GM23338 (cell line): Measurements from ENCODE around the gene NLK.

Source experiments
- CREB1 ChIP-seq: fragments of 250-450 bp; sonication (Bioruptor Pico); IDR thresholded peaks from 2 replicates; pipeline ENCODE4 v1.5.0; 2020; ENCODE audit warnings: low read depth, mild to moderate bottlenecking, moderate library complexity
- EZH2 ChIP-seq: fragments of 200-600 bp; sonication (generic); IDR thresholded peaks from one replicate; pipeline ENCODE4 v1.8.0; 2017; ENCODE audit warnings: antibody characterized with exemption, mild to moderate bottlenecking, low read depth; ENCODE audit not compliant: unreplicated experiment
- EZH2phosphoT487 ChIP-seq: fragments of 200-600 bp; sonication (generic); IDR thresholded peaks from one replicate; pipeline ENCODE4 v1.8.1; 2018; ENCODE audit warnings: antibody characterized with exemption; ENCODE audit not compliant: unreplicated experiment
- JUNB ChIP-seq: IDR thresholded peaks from one replicate; pipeline ENCODE4 v1.6.1; 2016; ENCODE audit warnings: antibody characterized with exemption; ENCODE audit not compliant: unreplicated experiment
- NANOG ChIP-seq: IDR thresholded peaks from 2 replicates; pipeline ENCODE4 v1.6.1; 2016; ENCODE audit warnings: antibody characterized with exemption, borderline replicate concordance
- POLR2AphosphoS5 ChIP-seq: IDR thresholded peaks from 2 replicates; pipeline ENCODE4 v1.6.1; 2016; ENCODE audit warnings: antibody characterized with exemption, low read depth
- STAT1 ChIP-seq: IDR thresholded peaks from one replicate; pipeline ENCODE4 v1.6.1; 2016; ENCODE audit warnings: antibody characterized with exemption; ENCODE audit not compliant: unreplicated experiment
- TF ChIP-seq, protein P1 (sequence below), 2 experiments: fragments of 200-600 bp in 1 of 2; sonication (generic) in 1 of 2; conservative IDR thresholded peaks; 2 replicates each; pipeline versions ENCODE4 v1.5.1 to v1.6.1; 2016 to 2017; ENCODE audit warnings: antibody characterized with exemption in 2 of 2, low read depth in 2 of 2, mild to moderate bottlenecking in 2 of 2, moderate library complexity in 1 of 2
- TF ChIP-seq, protein P2 (sequence below): IDR thresholded peaks from 2 replicates; pipeline ENCODE4 v1.6.1; 2016; ENCODE audit warnings: antibody characterized with exemption
- TF ChIP-seq, protein P3 (sequence below): IDR thresholded peaks from one replicate; pipeline ENCODE4 v1.6.1; 2018; ENCODE audit warnings: antibody characterized with exemption; ENCODE audit not compliant: unreplicated experiment
- TF ChIP-seq, protein P4 (sequence below): fragments of 250-450 bp; sonication (Bioruptor Pico); IDR thresholded peaks from 2 replicates; pipeline ENCODE4 v1.5.0; 2020; ENCODE audit warnings: mild to moderate bottlenecking, moderate library complexity

DNA sequence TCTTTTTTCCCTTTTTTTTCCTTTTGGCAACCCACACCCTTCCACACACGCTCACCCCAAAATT is at the start of gene NLK:
- TF ChIP-seq EZH2 (no peak), EZH2phosphoT487 (no peak), CREB1 (no peak), POLR2AphosphoS5 (no peak), NANOG (no peak), STAT1 (no peak), JUNB (no peak)
- TF ChIP-seq, protein P1, sequence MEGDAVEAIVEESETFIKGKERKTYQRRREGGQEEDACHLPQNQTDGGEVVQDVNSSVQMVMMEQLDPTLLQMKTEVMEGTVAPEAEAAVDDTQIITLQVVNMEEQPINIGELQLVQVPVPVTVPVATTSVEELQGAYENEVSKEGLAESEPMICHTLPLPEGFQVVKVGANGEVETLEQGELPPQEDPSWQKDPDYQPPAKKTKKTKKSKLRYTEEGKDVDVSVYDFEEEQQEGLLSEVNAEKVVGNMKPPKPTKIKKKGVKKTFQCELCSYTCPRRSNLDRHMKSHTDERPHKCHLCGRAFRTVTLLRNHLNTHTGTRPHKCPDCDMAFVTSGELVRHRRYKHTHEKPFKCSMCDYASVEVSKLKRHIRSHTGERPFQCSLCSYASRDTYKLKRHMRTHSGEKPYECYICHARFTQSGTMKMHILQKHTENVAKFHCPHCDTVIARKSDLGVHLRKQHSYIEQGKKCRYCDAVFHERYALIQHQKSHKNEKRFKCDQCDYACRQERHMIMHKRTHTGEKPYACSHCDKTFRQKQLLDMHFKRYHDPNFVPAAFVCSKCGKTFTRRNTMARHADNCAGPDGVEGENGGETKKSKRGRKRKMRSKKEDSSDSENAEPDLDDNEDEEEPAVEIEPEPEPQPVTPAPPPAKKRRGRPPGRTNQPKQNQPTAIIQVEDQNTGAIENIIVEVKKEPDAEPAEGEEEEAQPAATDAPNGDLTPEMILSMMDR (conservative IDR thresholded peaks at IDR 0.05; ENCODE audit: low read depth in 2 of 2) = no peak
- TF ChIP-seq, protein P2, sequence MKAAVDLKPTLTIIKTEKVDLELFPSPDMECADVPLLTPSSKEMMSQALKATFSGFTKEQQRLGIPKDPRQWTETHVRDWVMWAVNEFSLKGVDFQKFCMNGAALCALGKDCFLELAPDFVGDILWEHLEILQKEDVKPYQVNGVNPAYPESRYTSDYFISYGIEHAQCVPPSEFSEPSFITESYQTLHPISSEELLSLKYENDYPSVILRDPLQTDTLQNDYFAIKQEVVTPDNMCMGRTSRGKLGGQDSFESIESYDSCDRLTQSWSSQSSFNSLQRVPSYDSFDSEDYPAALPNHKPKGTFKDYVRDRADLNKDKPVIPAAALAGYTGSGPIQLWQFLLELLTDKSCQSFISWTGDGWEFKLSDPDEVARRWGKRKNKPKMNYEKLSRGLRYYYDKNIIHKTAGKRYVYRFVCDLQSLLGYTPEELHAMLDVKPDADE = no peak
- TF ChIP-seq, protein P3, sequence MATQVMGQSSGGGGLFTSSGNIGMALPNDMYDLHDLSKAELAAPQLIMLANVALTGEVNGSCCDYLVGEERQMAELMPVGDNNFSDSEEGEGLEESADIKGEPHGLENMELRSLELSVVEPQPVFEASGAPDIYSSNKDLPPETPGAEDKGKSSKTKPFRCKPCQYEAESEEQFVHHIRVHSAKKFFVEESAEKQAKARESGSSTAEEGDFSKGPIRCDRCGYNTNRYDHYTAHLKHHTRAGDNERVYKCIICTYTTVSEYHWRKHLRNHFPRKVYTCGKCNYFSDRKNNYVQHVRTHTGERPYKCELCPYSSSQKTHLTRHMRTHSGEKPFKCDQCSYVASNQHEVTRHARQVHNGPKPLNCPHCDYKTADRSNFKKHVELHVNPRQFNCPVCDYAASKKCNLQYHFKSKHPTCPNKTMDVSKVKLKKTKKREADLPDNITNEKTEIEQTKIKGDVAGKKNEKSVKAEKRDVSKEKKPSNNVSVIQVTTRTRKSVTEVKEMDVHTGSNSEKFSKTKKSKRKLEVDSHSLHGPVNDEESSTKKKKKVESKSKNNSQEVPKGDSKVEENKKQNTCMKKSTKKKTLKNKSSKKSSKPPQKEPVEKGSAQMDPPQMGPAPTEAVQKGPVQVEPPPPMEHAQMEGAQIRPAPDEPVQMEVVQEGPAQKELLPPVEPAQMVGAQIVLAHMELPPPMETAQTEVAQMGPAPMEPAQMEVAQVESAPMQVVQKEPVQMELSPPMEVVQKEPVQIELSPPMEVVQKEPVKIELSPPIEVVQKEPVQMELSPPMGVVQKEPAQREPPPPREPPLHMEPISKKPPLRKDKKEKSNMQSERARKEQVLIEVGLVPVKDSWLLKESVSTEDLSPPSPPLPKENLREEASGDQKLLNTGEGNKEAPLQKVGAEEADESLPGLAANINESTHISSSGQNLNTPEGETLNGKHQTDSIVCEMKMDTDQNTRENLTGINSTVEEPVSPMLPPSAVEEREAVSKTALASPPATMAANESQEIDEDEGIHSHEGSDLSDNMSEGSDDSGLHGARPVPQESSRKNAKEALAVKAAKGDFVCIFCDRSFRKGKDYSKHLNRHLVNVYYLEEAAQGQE = no peak
- TF ChIP-seq, protein P4, sequence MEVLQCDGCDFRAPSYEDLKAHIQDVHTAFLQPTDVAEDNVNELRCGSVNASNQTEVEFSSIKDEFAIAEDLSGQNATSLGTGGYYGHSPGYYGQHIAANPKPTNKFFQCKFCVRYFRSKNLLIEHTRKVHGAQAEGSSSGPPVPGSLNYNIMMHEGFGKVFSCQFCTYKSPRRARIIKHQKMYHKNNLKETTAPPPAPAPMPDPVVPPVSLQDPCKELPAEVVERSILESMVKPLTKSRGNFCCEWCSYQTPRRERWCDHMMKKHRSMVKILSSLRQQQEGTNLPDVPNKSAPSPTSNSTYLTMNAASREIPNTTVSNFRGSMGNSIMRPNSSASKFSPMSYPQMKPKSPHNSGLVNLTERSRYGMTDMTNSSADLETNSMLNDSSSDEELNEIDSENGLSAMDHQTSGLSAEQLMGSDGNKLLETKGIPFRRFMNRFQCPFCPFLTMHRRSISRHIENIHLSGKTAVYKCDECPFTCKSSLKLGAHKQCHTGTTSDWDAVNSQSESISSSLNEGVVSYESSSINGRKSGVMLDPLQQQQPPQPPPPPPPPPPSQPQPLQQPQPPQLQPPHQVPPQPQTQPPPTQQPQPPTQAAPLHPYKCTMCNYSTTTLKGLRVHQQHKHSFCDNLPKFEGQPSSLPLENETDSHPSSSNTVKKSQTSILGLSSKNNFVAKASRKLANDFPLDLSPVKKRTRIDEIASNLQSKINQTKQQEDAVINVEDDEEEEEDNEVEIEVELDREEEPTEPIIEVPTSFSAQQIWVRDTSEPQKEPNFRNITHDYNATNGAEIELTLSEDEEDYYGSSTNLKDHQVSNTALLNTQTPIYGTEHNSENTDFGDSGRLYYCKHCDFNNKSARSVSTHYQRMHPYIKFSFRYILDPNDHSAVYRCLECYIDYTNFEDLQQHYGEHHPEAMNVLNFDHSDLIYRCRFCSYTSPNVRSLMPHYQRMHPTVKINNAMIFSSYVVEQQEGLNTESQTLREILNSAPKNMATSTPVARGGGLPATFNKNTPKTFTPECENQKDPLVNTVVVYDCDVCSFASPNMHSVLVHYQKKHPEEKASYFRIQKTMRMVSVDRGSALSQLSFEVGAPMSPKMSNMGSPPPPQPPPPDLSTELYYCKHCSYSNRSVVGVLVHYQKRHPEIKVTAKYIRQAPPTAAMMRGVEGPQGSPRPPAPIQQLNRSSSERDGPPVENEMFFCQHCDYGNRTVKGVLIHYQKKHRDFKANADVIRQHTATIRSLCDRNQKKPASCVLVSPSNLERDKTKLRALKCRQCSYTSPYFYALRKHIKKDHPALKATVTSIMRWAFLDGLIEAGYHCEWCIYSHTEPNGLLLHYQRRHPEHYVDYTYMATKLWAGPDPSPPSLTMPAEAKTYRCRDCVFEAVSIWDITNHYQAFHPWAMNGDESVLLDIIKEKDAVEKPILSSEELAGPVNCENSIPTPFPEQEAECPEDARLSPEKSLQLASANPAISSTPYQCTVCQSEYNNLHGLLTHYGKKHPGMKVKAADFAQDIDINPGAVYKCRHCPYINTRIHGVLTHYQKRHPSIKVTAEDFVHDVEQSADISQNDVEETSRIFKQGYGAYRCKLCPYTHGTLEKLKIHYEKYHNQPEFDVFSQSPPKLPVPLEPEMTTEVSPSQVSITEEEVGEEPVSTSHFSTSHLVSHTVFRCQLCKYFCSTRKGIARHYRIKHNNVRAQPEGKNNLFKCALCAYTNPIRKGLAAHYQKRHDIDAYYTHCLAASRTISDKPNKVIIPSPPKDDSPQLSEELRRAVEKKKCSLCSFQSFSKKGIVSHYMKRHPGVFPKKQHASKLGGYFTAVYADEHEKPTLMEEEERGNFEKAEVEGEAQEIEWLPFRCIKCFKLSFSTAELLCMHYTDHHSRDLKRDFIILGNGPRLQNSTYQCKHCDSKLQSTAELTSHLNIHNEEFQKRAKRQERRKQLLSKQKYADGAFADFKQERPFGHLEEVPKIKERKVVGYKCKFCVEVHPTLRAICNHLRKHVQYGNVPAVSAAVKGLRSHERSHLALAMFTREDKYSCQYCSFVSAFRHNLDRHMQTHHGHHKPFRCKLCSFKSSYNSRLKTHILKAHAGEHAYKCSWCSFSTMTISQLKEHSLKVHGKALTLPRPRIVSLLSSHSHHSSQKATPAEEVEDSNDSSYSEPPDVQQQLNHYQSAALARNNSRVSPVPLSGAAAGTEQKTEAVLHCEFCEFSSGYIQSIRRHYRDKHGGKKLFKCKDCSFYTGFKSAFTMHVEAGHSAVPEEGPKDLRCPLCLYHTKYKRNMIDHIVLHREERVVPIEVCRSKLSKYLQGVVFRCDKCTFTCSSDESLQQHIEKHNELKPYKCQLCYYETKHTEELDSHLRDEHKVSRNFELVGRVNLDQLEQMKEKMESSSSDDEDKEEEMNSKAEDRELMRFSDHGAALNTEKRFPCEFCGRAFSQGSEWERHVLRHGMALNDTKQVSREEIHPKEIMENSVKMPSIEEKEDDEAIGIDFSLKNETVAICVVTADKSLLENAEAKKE (CRISPR knock-in tag) = no peak
